Vagina (tissue), 2 donors: ENCODE measurements around the gene ZBTB7C. TPM values are rescaled to one million over a fixed set of nuclear protein-coding genes. Genes with fewer than 3 reads are reported as not detected.

Experiments used
- DNase-seq, 2 donors: peaks; one replicate each; pipeline ENCODE4 v3.0.0-alpha.2; 2017; ENCODE audit errors: extremely low spot score in 2 of 2
- H3K27ac ChIP-seq: fragments of 200-600 bp; sonication (generic); one replicate; pipeline ENCODE4 v1.5.1; 2019
- H3K27me3 ChIP-seq: fragments of 200-600 bp; sonication (generic); one replicate; pipeline ENCODE4 v1.5.1; 2019
- H3K36me3 ChIP-seq, 2 donors: fragments of 200-600 bp; sonication (generic); one replicate each; pipeline ENCODE4 v1.5.1; 2017 to 2019
- H3K4me1 ChIP-seq: fragments of 200-600 bp; sonication (generic); one replicate; pipeline ENCODE4 v1.5.1; 2019
- H3K4me3 ChIP-seq, 2 donors: fragments of 200-600 bp; sonication (generic); 1 replicate in 1 of 2; 2 replicates in 1 of 2; pipeline ENCODE4 v1.5.1; 2016 to 2019
- H3K9me3 ChIP-seq: fragments of 200-600 bp; sonication (generic); one replicate; pipeline ENCODE4 v1.5.1; 2019
- POLR2A ChIP-seq, 2 donors: fragments of 450-650 bp; IDR thresholded peaks; one replicate each; pipeline ENCODE4 v1.6.1; 2017; ENCODE audit warnings: antibody characterized with exemption in 2 of 2, mild to moderate bottlenecking in 2 of 2, moderate library complexity in 2 of 2
- POLR2AphosphoS5 ChIP-seq, 2 donors: sonication (generic); formaldehyde crosslinking; IDR thresholded peaks; one replicate each; pipeline ENCODE4 v1.9.0; 2017; ENCODE audit warnings: antibody characterized with exemption in 2 of 2, mild to moderate bottlenecking in 2 of 2, low read depth in 1 of 2; ENCODE audit not compliant: insufficient read depth in 1 of 2
- intact Hi-C: fragments of 100-400 bp; cut with DNase I; formaldehyde crosslinking; loops from one replicate; pipeline ENCODE4 v1.15.1; 2023
- total RNA-seq: library from RNA; depleted of rRNA; stranded (reverse); fragments of >200 nt; gene quantifications from one replicate; pipeline ENCODE4 v1.2.3, GENCODE V29; 2016
- TF ChIP-seq, protein P1 (sequence below), 3 experiments: fragments of 450-650 bp in 2 of 3; fragments of 200-600 bp in 1 of 3; sonication (generic) in 1 of 3; IDR thresholded peaks; one replicate each; pipeline ENCODE4 v1.5.1; 2017 to 2019; ENCODE audit warnings: antibody characterized with exemption in 3 of 3, mild to moderate bottlenecking in 2 of 3, moderate library complexity in 2 of 3

Gene ZBTB7C
- total RNA-seq, 1 donor from 2014 or later, result 40.5 TPM

DNA sequence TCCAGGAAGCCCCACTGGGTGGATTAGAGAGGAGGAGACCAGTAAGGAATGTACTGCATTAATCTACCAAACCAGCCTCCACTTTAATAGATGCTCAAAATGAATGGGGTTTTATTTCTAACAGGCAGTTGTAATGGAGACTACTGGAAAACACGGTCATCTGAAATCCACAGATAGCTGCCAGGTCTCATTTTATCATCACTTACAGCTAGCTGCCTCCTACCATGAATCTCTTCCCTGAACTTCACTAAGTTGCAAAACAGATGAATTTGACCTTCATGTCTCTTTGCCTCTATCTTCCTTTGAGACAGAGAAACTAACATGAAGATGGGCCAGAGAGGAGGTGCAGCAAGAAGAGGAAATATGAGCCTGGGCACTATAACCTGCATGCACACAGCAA, 21.9 kb downstream of the ZBTB7C start:
- Histone ChIP-seq H3K27ac (no peak overlapping the region), H3K4me3 (no peak overlapping the region), H3K4me1 (peaks cover 2% of the 10 kb centered on the region), H3K9me3 (no peaks in the 10 kb centered on the region), H3K27me3 (no peaks in the 10 kb centered on the region), H3K36me3 (no peaks in the 10 kb centered on the region)
- intact Hi-C loops, result no loop called here
- peak in 1 of 2 donors; percentile 34 for DNase-seq
- no peak for TF ChIP-seq POLR2A (IDR thresholded peaks at IDR 0.05)

- DNase-seq, result peak in 1 of 2 donors; percentile 5
- TF ChIP-seq POLR2AphosphoS5 (IDR thresholded peaks at IDR 0.05; ENCODE audit: insufficient read depth in 1 of 2, low read depth in 1 of 2) (no peak), POLR2A (IDR thresholded peaks at IDR 0.05) (no peak)
- TF ChIP-seq, protein P1, sequence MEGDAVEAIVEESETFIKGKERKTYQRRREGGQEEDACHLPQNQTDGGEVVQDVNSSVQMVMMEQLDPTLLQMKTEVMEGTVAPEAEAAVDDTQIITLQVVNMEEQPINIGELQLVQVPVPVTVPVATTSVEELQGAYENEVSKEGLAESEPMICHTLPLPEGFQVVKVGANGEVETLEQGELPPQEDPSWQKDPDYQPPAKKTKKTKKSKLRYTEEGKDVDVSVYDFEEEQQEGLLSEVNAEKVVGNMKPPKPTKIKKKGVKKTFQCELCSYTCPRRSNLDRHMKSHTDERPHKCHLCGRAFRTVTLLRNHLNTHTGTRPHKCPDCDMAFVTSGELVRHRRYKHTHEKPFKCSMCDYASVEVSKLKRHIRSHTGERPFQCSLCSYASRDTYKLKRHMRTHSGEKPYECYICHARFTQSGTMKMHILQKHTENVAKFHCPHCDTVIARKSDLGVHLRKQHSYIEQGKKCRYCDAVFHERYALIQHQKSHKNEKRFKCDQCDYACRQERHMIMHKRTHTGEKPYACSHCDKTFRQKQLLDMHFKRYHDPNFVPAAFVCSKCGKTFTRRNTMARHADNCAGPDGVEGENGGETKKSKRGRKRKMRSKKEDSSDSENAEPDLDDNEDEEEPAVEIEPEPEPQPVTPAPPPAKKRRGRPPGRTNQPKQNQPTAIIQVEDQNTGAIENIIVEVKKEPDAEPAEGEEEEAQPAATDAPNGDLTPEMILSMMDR (IDR thresholded peaks at IDR 0.05), result no peak
- Histone ChIP-seq H3K9me3 (no peaks in the 10 kb centered on the region), H3K4me1 (no peaks in the 10 kb centered on the region), H3K27me3 (no peaks in the 10 kb centered on the region), H3K4me3 (no peak overlapping the region), H3K36me3 (no peaks in the 10 kb centered on the region), H3K27ac (no peak overlapping the region)
- intact Hi-C loops, result no loop called here
Measured at GRCh38 chr18:48385596-48385995, 23.6 kb downstream of the ZBTB7C start.

- intact Hi-C loops, result no loop called here
- no peaks in the 10 kb centered on the region for H3K27me3 ChIP-seq
- DNase-seq, result no peak
- H3K4me3 ChIP-seq, result no peak overlapping the region
- peaks cover 12% of the 10 kb centered on the region for H3K4me1 ChIP-seq
- no peaks in the 10 kb centered on the region for H3K36me3 ChIP-seq
- no peaks in the 10 kb centered on the region for H3K9me3 ChIP-seq
- no peak for TF ChIP-seq POLR2AphosphoS5 (IDR thresholded peaks at IDR 0.05; ENCODE audit: insufficient read depth in 1 of 2, low read depth in 1 of 2)
- no peak for TF ChIP-seq POLR2A (IDR thresholded peaks at IDR 0.05)
- TF ChIP-seq, protein P1 (IDR thresholded peaks at IDR 0.05), result no peak
- no peak overlapping the region for H3K27ac ChIP-seq
Measured at GRCh38 chr18:48376934-48377333, 32.2 kb downstream of the ZBTB7C start.

GRCh38 chr18:48376406-48376805, 32.8 kb downstream of the ZBTB7C start:
- no peaks in the 10 kb centered on the region for H3K9me3 ChIP-seq
- intact Hi-C loops, result no loop called here
- H3K27me3 ChIP-seq, result no peaks in the 10 kb centered on the region
- H3K36me3 ChIP-seq, result no peaks in the 10 kb centered on the region
- TF ChIP-seq POLR2A (IDR thresholded peaks at IDR 0.05) (no peak), POLR2AphosphoS5 (IDR thresholded peaks at IDR 0.05; ENCODE audit: insufficient read depth in 1 of 2, low read depth in 1 of 2) (no peak)
- TF ChIP-seq, protein P1 (IDR thresholded peaks at IDR 0.05), result no peak
- H3K27ac ChIP-seq, result no peak overlapping the region
- peaks cover 12% of the 10 kb centered on the region for H3K4me1 ChIP-seq
- no peak overlapping the region for H3K4me3 ChIP-seq
- peak in 1 of 2 donors; percentile 47 for DNase-seq

GRCh38 chr18:48375150-48375800, 33.9 kb downstream of the ZBTB7C start:
- Histone ChIP-seq H3K4me3 (no peak overlapping the region), H3K36me3 (no peaks in the 10 kb centered on the region), H3K27ac (no peak overlapping the region), H3K9me3 (no peaks in the 10 kb centered on the region), H3K4me1 (peaks cover 12% of the 10 kb centered on the region), H3K27me3 (no peaks in the 10 kb centered on the region)
- peak in 1 of 2 donors; percentile 77 for DNase-seq
- TF ChIP-seq, protein P1 (IDR thresholded peaks at IDR 0.05), result no peak
- no peak for TF ChIP-seq POLR2AphosphoS5 (IDR thresholded peaks at IDR 0.05; ENCODE audit: insufficient read depth in 1 of 2, low read depth in 1 of 2)
- no peak for TF ChIP-seq POLR2A (IDR thresholded peaks at IDR 0.05)
- intact Hi-C loops, result no loop called here
